OCI-LY7 (cell line): ENCODE data around the gene SIGLEC6.

Experiments used
- EZH2phosphoT487 ChIP-seq: fragments of 200-600 bp; sonication (generic); IDR thresholded peaks from 2 replicates; pipeline ENCODE4 v1.6.1; 2018; ENCODE audit warnings: low read depth, borderline replicate concordance, mild to moderate bottlenecking, mixed run types, antibody characterized with exemption, low read length, moderate library complexity, mixed read lengths
- TF ChIP-seq, protein P1 (sequence below): fragments of 200-600 bp; sonication (generic); conservative IDR thresholded peaks from 2 replicates; pipeline ENCODE4 v1.5.1; 2014; ENCODE audit warnings: mild to moderate bottlenecking, antibody characterized with exemption, low read length, moderate library complexity, mixed read lengths

GRCh38 chr19:51546650-51547396 is 15.4 kb upstream of the SIGLEC6 start:
- TF ChIP-seq, protein P1, sequence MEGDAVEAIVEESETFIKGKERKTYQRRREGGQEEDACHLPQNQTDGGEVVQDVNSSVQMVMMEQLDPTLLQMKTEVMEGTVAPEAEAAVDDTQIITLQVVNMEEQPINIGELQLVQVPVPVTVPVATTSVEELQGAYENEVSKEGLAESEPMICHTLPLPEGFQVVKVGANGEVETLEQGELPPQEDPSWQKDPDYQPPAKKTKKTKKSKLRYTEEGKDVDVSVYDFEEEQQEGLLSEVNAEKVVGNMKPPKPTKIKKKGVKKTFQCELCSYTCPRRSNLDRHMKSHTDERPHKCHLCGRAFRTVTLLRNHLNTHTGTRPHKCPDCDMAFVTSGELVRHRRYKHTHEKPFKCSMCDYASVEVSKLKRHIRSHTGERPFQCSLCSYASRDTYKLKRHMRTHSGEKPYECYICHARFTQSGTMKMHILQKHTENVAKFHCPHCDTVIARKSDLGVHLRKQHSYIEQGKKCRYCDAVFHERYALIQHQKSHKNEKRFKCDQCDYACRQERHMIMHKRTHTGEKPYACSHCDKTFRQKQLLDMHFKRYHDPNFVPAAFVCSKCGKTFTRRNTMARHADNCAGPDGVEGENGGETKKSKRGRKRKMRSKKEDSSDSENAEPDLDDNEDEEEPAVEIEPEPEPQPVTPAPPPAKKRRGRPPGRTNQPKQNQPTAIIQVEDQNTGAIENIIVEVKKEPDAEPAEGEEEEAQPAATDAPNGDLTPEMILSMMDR = no peak
- TF ChIP-seq EZH2phosphoT487 = no peak
